Activated CD4-positive, alpha-beta T cell treated with anti-CD3 and anti-CD28 coated beads, Interleukin-2, amount 50 U/mL, for 16 hours (primary cell): ENCODE measurements around the gene SOX6.
"Not testable (repeated sequence)": the region's sequence is repeated elsewhere in the genome, so short reads cannot be mapped to it uniquely, and the experiment has no call there.

Experiments
- DNase-seq: peaks from one replicate; pipeline ENCODE4 v3.0.0-alpha.2; 2020

Gene SOX6

DNA sequence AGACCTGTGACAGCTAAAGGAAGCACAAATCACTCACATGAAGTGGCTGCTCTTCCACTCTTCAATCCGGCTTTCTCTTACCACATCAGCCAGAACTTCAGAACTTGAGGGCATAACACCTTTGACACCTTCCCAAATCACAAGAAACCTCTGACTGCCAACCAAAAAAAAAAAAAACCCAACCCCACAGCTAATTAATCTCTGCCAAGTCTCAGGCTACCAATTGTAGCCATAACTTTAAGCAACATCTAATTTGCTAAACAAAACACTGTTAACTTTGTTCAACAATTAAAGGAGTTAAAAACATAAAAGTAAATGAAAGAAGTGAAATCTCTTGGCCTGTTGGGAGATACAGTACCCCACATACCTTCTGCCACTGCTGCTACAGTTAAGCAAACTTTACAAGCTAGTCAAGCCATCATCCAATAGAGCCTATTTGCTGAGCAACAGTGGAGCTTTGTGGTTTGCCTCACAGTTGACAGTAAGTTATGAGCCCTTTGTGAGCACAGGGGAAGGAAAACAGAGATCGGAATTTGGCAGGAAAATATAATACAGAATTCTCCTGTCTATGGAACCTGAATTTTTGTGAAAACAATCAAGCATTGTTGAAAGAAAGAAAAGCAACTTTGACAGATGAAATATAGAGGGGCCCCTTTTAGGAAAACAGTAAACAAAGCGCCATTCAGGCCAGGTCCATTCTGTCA, at the start of gene SOX6:
SOX6 (minus strand) TSS at position 490 of the 704 bp plus-strand sequence. CDS start 15,298 bp downstream, outside the sequence.
- no peak for DNase-seq

DNA sequence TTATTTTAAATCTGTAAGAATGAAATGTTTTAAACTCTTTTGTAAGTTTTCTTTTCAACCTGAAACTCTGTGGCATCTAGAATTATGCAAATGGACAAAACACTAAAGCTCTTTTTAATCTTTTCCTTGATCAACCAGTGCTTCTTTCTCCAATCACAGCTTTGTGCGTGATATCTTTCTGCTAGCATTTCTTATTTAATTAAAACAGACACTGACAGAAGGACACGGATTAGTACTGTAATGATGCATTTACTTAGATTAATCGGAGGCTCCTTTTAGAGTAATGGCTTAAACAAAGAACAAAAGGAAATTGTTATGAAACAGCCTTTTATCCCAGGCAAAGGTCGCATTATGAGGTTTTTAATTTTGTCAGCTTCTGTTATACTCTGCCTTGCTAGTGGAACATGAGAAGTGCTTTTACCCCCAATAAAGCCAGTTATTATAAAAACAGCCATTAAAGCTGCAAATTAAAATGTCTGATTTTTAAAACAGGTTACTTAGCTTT, 48.5 kb upstream of the SOX6 start:
- DNase-seq: no peak

DNA sequence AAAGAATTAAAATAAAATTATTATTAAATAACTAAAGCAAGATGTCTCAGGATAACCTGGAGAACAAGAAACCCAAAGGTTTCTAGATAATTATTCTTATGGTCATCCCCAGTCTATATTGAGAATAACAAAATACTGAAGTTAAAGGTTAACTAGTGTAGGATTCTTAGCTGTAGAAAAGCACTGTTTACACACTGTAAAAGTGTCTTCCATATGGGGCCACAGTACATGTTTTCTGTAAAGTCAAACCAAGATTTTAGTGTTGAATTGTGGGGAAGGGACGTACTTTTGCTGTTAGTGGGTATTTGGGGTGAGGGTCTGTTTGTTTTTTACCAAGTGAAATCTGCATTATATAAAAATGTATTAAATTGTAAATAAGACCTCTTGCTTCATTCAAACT, 47.5 kb upstream of the SOX6 start:
- DNase-seq: no peak

DNA sequence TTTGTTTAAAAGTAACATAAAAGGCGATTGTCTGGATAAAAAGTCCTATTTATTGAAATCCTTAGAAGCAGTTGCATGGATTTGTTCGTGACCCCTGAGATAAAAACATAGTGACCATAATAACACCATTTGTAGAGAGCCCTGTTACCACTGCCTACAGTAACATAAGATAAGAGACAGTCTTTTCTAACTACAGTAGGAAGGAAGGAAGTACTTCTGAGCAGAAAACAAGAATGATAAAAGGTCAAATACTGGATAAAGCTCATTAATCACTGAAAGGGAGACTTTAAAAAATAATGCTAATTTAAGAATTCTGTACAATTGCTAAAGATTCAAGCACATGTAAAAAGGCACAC, 47.1 kb upstream of the SOX6 start:
- DNase-seq: no peak

DNA sequence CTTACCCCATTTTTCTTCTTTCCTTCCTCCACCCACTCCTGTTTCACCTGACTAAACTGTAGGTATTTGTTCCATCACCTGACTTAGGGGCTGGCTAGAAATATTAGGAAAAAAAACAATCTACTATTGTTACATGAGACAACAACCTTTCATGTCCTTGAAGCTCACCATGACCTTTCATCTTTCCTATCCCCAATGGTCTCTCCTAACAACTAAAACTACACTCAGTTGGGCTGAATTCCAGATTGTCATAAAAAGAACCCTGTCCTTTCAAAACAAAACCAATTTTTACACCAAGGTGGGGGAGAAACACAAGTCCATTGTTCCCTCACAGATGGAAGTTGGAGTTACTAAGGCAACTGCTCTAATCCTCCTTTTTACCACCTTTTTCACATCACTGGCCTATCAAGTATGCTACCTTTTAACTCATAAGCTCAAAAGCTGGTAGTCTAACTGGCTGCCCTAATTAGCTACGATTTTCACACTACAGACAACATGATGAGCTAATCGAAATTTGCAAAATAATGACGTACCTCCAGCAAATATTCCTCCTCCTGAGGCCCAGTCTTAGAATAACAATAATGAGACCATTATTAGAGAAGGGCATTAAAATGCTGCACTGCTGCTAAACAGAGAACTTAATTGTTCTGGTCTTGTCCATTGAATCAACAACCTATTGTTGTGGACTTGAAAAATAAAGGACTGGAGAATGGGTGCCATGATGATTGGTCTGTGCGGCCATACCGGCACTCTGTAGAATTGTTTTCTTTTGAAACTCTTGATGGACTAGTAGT, 46.5 kb upstream of the SOX6 start:
- no peak for DNase-seq

DNA sequence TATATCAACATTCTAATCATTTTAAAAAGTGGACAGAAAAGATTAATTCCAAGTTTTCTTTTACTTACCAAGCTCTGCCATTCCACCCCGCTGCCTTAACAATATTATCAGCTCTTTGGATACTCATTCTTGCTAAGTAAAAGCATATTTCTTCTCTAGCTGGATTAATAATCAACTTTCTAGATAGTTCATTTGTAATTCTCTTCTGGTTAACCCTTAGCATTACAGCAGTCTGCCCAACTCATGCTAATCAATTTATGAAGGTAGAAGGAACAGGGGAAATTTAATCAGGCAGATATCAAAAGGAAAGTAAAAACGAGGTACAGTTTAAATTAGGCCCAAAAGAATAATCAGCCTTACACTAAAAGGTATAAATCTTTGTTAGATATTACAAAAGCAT, 41.0 kb upstream of the SOX6 start:
- no peak for DNase-seq

DNA sequence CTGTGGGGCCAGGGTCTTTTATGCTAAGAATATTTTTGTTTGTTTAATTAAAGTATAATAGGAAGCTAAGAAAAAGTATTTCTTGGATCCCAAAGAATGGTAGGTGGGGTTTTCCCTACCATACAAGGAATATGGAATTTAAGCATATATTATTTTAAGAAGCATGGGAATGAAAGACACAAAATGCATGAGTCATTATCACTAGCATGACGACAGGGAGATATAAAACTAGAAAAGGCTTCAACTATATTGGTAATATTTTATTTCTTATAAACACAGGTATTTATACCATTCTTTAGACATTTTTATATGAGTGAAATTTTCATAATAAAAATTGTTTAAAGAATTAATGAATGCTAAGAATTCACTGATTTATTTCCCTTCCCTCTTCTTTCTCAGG, 39.3 kb upstream of the SOX6 start:
- no peak for DNase-seq

DNA sequence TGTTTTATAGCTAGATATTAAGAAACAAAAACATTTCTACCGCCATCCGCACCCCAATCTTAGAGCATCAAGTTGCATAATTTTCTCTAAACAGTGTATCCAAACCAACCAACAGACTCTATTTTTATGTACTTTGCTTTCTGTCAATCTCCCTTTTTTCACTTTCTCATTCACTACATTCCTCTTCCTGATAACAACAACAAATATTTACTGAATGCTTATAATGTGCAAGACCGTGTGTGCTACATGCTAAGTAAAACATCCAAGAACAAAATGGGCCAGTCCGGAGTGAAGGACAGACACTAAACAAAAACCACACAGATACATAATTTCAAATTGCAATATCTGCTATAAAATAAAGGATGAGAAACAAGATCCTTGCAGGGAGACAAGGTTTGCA, 38.6 kb upstream of the SOX6 start:
- no peak for DNase-seq

DNA sequence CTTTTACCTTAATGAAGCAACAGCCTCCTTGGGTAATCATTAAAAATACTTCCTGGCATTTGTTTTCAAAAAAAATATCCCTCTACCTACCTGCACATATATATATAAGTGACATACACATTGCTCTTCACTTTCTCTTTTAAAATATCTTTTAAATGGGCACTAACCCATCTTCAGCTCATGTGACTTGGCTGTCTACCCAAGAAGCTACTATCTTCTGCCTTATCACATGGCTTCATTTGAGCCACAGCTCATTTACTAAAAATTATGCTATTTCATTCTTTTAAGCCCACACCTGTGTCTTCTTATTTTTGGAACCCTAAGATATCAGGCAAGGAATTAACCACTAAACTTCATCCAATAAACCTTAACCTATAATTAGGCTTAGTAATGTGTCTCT, 37.0 kb upstream of the SOX6 start:
- no peak for DNase-seq

DNA sequence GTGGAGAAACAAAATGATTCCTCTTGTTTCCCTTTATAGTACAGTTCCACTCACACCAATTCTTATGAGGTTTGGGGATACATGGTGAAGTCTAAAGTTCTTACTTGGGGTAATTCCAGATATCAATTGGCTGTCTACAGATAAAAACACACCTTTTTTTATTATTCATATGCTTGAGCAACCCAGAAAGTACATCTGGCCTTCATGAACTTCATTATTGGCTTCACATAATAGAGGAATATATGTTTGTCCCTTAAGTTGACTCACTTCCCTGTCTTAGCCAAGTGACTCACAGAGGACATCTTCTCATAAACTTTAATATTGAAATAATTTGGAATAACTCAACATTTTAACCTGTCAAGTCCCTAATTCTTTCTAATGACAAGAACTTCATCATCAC, 36.3 kb upstream of the SOX6 start:
- DNase-seq: no peak

DNA sequence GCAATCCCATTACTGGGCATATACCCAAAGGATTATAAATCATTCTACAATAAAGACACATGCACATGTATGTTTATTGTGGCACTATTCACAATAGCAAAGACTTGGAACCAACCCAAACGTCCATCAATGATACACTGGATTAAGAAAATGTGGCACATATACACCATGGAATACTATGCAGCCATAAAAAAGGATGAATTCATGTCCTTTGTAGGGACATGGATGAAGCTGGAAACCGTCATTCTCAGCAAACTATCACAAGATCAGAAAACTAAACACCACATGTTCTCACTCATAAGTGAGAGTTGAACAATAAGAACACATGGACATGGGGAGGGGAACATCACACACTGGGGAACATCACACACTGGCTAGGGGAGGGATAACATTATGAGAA, 34.5 kb upstream of the SOX6 start:
- not testable (repeated sequence) for DNase-seq

DNA sequence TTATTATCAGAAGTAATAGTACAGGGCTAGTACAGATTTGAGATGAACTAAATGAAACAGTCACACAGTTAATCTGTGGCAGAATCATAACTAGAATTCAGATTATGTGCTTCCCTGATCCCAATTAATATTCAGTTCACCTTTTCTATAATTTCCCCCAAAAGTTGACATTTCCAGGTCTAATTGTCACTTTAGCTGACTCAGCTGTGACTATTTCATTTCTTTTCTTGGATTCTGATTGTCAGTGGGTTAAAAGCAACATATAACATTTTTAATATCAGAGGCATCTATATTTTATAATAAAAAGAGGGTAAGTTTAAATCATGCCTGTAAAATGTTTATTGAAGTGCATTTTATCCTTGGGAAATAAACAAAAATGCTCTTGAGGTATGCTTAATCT, 28.8 kb upstream of the SOX6 start:
- no peak for DNase-seq

DNA sequence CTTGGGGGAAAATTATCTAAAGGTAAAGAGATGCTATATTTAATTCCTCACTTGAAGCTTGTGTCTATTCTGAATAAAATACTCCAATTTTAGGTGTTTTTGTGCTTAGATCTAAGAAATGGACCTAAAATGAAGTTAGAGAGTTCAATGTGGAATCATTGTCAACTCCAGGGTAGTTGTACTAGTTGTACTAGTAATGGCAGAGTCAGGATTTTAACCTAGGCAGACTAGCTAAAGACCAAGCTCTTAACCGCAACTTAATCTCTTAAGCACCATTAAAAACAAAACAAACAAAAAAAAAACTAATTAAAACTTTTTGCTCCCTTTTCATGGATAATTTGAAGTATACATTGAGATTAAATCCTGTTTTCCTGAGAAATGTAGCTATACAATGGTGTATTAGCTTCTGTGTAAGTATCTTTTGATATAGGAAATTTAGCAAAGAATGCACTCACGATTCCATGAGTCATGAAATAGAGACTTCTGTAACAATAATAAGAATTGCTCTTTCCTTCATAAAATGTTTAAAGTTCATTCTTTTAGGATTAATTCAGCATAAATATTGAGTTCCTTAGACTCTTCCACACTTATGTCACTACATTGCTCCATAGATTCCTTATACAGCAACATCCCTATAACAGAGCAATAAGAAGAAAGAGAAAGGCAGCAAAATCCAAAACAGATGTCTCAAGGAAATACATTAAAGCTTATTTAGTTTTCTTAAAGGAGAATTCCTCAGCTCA, 26.5 kb upstream of the SOX6 start:
- no peak for DNase-seq

DNA sequence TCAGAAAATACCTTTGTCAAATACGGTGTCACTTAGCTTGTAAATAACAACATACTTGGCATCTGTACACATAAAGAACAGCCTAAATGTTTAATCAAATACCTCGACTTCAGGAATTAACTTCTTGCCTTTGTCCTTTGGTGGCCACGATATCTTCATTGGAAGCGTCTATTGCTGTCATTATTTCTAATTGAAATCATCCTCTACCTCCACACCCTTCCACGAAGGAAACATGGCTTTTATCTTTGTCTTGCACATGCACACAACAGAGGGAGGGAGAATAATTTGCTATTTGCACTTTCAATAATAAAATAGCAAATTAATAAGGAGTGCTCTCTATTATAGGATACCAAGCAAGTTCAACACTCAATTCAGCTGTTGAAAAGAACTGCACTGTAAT, 25.8 kb upstream of the SOX6 start:
- no peak for DNase-seq

DNA sequence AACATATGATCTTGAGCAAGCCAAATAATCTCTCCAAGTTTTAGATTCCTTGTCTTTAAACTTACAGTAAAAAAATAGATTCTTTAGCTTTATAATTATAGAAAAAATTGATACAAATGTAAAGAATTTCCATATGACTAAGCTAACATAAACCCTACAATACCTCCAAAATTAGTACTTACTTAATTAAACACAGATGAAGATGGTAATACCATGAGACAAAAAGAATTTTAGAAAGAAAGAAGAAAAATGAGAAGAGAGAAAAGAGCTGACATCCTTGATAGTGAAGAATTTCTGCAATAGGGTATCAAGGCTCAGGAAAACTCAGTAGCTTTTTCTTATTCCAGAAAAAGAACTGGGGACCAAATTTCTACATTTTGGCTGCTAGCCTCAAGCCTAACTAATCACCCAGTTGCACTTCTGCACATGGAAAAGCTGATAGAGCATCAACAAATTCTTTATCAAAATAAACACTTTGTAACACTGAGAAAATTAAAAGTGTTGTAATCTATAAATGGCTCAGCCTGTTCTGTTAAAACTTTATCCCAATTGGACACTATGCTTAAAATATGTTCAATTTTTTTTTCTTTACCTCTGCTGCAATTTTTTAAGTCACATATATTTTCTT, 24.7 kb upstream of the SOX6 start:
- DNase-seq: no peak

DNA sequence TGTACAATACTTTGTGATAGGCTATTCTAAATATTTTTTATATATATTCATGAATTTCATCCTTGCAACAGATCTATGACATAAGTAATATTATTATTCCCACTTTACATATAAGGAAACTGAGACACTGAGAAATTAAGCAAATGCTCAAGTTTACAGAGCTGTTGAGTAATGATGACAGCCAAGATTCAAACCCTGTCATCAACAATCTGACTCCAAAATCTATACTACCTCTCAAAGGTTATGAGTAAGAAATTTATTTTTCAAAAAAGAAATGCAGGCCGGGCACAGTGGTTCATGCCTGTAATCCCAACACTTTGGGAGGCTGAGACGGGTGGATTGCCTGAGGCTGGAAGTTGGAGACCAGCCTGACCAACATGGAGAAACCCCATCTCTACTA, 22.6 kb upstream of the SOX6 start:
- no peak for DNase-seq

DNA sequence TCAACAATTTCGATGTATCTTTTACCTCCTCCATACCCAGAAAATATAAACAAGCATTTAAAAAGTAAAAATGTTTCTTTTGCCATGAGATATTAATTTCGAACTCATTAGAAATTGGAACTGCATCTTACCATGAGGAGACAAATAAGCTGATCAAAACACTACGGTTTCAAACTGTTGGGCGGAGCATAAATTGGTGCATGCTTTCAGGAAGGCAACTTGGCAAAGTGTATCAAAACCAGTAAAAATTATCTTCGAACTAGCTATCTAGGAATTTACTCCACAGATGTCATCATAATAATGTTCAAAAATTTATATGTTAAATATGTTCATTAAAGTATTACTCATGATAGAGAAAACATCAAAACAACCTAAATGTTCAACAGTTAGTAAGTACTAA, 21.4 kb upstream of the SOX6 start:
- no peak for DNase-seq

DNA sequence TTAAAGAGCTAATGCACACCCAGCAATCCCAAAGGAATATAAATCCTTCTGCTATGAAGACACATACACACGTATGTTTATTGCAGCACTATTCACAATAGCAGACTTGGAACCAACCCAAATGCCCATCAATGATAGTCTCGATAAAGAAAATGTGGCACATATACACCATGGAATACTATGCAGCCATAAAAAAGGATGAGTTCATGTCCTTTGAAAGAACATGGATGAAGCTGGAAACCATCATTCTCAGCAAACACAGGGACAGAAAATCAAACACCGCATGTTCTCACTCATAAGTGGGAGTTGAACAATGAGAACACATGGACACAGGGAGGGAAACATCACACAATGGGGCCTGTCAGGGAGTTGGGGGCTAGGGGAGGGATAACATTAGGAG, 19.3 kb upstream of the SOX6 start:
- not testable (repeated sequence) for DNase-seq

DNA sequence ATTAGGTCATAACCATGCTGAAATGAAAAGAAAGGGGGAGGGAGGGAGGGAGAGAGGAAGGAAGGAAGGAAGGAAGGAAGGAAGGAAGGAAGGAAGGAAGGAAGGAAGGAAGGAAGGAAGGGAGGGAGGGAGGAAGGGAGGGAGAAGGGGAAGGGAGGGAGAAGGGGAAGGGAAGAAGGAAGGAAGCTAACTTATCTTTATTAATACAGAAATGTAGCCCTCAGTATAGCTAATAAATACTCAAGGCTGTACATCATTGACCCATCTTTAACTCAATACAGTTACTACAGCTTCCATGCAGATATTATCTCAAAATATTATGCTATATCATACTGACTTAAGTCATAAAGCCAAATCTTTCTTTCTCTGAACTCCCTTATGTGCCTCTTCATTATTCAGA, 17.4 kb upstream of the SOX6 start:
- DNase-seq: no peak

DNA sequence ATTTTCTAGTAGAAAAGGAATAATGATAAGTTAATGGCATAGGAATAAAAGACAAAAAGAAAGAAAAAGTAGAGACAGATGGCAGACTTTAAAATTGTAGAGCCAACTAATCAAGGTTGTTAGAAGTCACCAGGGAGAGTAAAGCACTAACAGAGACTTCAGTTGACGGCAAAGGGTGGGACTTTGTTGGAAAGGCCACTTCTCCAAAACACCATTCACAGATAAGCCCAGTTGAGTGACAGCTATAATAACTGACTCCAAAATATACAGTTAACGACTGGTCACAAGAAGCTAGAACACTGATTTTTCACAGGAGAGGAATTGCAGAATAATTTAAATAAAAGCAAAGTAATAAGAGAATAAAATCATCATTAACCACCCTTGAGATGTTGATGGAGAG, 16.0 kb upstream of the SOX6 start:
- no peak for DNase-seq

DNA sequence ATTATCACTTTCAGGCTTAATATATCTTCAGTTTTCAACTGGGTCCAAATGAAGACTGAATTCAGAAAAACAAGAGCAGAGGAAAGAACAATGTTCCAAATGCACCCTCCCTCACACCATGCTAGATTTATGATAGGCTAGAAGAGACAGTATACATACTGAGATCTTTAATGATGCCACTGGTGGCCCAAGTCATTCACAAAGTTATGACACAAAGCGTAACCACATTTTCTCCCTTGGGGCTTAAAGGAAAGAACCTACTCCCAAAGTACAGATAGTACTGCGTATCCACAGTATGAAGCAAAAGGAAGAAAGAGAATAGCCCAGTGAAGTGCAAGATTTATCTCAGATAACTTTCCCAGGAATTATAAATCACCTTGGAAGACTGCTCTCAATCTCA, 10.9 kb upstream of the SOX6 start:
- DNase-seq: no peak

DNA sequence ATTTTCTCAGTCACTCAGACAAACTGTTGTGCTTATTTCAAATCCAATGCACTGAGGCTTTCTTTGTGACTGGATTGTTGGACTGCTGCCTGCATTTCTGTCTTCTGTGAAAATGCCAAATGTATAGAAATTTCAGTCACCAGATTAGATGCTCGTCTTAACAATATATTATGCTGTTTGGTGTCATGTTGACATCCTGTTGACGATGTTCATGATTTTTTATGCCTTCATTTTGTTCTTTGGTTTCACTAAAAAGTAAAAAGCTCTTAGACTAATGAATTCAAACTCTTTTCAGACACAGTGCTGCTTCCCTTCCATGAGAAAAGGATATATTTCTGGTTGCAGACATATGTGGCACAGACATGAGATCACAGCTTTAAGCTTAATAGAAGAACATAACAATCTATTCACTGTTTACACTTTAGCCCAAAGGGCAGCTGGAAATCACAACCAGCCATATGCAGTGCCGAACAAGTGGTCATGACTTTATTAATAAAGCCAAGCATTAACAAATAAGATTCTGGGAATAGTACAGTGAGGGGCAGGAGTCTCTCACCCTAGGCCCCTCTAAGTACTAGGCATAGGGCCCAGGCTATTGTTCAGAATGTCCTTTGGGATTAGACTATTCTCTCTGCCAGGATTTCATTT, 9.4 kb upstream of the SOX6 start:
- no peak for DNase-seq

DNA sequence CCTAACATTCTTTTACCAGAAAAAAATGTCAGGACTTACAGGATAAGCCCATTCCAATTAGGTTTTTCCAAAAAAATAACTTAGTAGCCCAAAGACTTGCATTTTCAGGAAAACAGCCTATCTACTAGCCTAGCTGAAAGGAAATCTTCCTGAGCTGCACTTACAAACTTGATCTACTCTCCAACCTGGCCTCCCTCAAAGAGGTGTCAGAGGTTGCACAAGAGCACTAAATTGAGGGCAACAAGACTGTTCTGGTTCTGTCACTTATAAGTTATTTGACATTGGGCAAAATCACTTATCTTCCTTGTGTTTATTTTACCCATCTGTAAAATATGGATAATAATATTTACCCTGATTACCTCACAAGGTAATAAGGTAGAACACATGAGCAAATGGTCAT, 7.9 kb upstream of the SOX6 start:
- DNase-seq: no peak
